SHP77 treated with DMSO at 0.1 percent for 48 hours (cell line): Measurements from ENCODE around the gene RAB4B.
"Not testable (repeated sequence)": the region's sequence is repeated elsewhere in the genome, so short reads cannot be mapped to it uniquely, and the experiment has no call there.

Experiments used
- DNase-seq: peaks from one replicate; lab custom pipeline; 2025; lab: John Stamatoyannopoulos, UW

Gene RAB4B

GRCh38 chr19:40780582-40780981, 2.5 kb downstream of the RAB4B start:
- no peak for DNase-seq

DNA sequence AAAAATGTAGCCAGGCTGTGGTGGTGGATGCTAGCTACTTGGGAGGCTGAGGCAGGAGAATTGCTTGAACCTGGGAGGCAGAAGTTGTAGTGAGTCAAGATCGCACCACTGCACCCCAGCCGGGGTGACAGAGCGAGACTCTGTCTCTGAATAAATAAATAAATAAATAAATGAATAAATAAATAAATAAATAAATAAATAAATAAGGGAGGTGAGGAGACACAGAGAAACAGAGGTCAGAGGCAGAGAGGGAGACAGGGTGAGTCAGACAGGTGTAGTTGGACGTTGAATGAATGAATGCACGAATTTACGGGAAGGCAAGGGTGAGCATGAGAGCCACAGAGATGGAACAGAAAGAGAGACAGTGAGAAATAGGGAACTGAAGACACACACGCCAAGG, 3.1 kb downstream of the RAB4B start:
- no peak for DNase-seq

GRCh38 chr19:40783711-40784110, 5.7 kb downstream of the RAB4B start:
- no peak for DNase-seq

DNA sequence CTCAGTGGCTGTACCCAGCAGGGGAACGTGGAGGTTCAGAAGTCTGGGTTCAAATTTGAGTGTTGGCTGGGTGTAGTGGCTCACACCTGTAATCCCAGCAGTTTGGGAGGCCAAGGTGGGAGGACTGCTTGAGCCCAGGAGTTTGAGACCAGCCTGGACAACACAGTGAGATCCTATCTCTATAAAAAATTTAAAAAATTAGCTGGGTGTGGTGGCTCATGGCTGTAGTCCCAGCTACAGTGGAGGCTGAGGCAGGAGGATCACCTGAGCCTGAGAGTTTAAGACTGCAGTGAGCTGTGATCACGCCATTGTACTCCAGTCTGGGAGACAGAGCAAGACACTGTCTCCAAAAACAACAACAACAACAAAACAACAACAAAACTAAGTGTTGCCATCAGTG, 6.1 kb downstream of the RAB4B start:
- DNase-seq = not testable (repeated sequence)

- no peak for DNase-seq
Measured at GRCh38 chr19:40785526-40785925, 7.5 kb downstream of the RAB4B start.

DNA sequence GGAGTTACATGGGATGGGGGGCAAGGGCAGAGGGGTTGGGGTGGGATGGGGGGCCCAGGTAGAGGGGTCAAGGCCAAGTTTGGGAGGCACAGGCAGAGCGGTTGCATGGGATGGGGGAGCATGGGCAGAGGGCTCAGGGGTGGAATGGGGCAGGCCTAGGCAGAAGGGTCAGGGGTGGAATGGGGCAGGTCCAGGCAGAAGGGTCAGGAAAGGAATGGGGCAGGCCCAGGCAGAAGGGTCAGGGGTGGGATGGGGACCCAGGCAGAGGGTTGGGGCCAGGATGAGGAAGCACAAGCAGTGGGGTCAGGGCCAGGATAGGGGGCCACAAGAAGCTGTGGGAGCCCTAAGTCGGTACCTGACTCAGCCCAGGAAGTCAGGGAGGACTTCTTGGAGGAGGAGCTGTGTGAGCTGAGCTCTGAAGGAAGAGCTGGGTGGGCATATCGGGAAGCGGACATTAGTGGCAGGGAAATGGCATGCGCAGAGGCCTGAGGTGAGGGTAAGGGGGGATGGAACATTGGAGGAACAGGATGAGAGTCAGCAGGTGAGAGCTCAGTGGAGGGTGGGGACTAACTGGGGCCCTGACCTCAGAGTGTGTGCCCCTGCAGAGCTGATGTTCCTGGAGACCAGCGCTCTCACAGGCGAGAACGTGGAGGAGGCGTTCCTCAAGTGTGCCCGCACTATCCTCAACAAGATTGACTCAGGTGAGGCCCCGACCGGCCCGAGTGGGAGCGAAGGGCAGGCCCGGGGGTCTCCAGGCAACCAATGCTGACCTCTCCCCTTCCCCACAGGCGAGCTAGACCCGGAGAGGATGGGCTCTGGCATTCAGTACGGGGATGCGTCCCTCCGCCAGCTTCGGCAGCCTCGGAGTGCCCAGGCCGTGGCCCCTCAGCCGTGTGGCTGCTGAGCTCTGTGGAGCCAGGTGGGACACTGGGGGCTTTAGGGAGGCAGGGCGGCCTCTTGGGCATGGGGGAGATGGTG, 8.3 kb downstream of the RAB4B start:
- no peak for DNase-seq

DNA sequence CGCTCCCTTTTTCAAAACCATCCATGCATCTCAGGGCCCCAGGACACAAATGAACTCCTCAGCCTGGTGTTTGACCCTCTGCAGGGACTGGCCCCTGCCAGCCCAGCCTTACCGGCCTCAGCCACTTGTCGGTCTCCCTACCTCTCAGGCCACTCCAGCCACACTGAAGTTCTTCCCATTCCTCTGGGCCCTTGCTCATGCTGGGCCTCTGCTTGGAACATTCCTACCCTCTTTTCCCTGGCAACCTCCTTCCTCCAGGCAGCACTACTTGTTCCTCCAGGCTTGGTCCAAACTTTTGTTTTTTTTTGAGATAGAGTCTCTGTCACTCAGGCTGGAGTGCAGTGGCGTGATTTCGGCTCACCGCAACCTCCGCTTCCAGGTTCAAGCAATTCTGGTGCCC, 13.3 kb downstream of the RAB4B start:
- DNase-seq = no peak

GRCh38 chr19:40791996-40792395, 13.9 kb downstream of the RAB4B start:
- DNase-seq = no peak

- no peak for DNase-seq
Measured at GRCh38 chr19:40797166-40797962, 19.3 kb downstream of the RAB4B start.

DNA sequence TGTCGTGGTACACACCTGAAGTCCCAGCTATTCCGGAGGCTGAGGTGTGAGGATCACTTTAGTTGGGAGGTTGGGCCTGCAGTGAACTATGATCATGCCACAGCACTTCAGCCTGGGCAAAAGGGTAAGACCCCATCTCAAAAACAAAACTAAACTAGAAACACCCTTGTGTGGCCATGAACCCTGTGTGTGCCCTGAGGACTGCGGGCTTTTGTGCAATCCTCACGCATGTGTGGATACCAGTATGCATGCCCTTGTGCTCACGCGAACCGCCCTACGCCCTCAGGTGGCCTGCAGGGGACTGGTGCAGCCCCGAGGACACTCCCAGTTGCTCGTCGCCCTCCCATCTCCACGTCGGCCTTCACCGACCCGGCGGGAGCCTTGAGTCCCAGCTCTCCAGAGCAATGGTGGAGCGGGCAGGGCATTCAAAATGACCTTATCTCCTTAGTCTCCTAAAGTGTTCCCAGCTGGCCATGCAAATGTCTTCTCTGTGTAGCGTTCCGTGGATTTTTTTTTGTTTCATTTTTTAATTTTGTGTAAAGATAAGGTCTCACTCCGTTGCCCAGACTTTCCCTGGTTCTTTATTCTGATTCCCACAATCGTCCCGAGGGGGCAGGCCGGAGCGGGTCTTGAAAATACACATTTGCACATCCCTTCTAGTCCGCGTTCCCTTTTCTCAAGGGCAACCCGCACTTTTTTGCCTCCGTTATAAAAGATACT, 20.1 kb downstream of the RAB4B start:
- DNase-seq = peak; percentile 75

DNA sequence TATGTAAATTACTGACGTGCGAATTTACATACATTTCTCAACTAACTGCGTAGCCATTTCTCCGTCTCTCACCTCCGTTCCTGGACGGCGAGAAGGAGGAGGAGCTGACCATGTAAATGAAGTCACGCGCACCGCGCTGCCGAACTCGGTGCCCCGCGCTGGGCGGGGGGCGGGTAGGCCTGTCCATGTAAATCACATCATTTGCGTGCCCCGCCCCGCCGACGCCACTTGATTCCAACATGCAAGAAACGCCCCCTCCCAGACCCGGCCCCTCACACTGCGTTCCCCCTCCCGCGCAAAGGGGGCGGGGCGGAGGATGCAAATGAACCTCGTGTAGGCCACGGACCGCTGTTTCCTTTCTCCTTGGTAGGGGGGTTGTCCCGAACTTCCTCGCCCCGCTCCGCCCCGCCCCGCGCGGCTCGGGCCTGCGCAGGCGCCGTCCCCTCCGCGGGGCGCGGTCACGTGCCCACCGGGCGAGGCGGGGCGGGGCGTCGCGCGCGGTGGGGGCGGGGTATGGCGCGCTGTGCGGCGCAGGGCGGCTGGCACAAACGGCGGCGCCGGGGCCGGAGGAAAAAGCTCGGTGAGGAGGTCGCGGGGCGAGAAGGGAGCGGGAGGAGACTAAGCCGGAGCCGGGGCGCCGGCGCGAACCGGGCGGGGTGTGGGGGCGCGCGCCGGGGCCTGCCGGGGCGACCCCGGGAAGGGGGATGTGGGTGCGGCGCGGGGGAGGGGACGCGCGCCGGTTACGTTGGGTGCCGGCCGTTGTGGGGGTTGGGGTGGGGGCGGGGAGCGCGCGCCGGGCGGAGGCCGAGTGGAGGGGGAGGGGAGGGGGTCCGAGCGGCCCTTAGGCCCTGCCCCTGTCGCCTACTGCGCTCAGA, 20.9 kb downstream of the RAB4B start, which contains the start of gene EGLN2:
Gene EGLN2 (plus strand): TSS at position 509 of the 875 bp plus-strand sequence. CDS start 1,382 bp downstream, outside the sequence.
- DNase-seq = peak; percentile 99

- no peak for DNase-seq
Measured at GRCh38 chr19:40799558-40800338, 21.7 kb downstream of the RAB4B start.

DNA sequence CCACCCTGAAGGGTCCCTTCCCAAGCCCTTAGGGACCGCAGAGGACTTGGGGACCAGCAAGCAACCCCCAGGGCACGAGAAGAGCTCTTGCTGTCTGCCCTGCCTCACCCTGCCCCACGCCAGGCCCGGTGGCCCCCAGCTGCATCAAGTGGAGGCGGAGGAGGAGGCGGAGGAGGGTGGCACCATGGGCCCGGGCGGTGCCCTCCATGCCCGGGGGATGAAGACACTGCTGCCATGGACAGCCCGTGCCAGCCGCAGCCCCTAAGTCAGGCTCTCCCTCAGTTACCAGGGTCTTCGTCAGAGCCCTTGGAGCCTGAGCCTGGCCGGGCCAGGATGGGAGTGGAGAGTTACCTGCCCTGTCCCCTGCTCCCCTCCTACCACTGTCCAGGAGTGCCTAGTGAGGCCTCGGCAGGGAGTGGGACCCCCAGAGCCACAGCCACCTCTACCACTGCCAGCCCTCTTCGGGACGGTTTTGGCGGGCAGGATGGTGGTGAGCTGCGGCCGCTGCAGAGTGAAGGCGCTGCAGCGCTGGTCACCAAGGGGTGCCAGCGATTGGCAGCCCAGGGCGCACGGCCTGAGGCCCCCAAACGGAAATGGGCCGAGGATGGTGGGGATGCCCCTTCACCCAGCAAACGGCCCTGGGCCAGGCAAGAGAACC, 22.4 kb downstream of the RAB4B start:
- DNase-seq = no peak

GRCh38 chr19:40800997-40801377, 22.9 kb downstream of the RAB4B start:
- DNase-seq = no peak

GRCh38 chr19:40801426-40802299, 23.6 kb downstream of the RAB4B start:
- DNase-seq = no peak

GRCh38 chr19:40802300-40803169, 24.5 kb downstream of the RAB4B start:
- no peak for DNase-seq

DNA sequence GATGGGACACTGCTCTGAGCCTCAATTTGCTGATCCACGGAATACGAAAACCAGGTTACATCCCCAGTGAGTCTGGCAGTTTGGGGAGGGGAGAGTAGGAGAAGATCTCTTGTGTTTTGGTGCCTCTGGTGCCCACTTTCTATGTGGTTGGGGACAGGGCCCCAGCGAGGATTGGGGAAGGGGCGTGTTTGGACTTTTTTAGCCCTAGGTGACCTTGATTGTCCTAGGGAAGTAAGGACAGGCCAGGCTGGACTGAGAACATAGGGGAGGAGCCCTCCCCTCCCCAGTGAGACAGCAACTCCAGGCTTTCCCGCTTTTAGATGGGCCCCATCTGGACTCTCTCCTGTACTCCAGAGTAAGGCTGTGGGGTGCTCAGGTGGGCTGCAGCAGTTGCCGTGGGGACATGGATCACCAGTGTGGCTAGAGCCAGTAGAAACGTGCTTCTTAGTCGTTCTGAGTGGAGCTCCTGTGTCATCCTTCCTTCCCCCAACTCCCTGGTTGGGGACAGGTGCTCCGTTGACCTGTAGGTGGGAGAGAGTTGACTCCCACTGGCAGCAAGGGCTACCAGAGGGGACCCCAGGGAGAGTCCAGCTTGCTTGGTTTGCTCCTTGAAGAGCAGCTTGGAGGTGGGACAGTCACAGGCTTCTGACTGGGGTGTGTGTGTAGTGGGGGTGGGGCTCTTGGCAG, 25.3 kb downstream of the RAB4B start:
- no peak for DNase-seq
